Measurements from ENCODE around the gene COPS3.
A peak's percentile ranks its signal among the peaks of the same experiment; 100 is the strongest.
"Not testable (repeated sequence)": the region's sequence is repeated elsewhere in the genome, so short reads cannot be mapped to it uniquely, and the experiment has no call there.

COPS3 gene

GRCh38 chr17:17301659-17302058, 20.6 kb upstream of the COPS3 start:
- not testable (repeated sequence) for DNase-seq

DNA sequence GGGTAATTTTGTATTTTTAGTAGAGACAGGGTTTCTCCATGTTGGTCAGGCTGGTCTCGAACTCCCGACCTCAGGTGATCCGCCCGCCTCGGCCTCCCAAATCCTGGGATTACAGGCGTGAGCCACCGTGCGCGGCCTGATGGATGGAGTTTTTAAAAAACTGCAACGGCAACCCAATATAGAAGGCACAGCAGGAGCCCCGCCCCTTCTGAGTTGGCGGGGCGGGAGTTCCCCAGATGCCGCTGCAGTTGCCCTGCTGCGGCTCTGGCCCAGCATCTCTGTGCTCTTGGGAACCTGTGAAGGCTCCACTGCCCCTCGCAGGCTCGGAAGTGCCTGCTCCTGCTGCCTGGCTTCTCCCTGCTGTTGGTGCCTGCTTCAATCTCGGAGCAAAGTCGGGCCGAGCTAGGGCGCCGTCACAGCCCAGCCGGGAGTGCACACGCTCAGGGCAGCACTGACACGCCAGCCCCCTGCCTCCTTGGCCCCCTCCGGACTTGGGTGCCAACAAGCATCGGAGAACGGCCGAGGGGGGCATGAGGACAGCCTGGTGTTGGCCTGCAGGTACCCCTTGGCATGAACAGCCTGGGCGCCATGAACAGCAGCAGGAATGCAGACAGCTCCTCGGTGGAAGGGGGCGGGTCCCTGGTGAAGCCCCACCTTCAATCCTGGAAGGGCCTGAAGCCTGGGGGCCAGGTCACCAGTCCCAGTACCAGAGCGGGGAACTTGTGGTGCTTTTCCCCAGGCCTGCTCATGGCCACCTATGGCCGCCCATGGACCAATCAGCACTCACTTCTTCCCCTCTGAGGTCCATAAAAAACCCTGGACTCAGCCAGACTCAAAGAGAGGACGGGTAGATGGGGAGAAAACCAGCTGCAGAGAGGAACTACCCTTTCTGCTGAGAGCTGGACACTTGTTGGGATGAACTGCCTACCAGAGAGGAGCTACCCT, 19.9 kb upstream of the COPS3 start:
- DNase-seq: peak; percentile 75

DNA sequence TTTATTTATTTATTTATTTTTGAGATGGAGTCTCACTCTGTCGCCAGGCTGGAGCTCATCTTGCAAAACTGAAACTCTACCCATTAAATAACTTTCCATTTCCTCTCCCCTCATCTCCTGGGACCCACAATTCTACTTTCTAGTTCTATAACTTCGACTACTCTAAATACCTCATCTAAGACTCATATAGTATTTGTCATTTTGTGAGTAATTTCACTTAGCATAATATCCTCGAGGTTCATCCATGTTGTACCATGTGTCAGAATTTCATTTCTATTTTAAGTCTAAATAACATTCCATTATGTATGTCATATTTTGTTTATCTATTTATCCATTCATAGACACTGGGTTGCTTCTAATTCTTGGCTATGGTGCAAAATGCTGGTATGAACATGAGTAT, 17.1 kb upstream of the COPS3 start:
- DNase-seq: no peak

- no peak for DNase-seq
These were observed 16.2 kb upstream of the COPS3 start for GRCh38 chr17:17297217-17297616.

- DNase-seq: no peak
These were observed 14.1 kb upstream of the COPS3 start for GRCh38 chr17:17295141-17295540.

GRCh38 chr17:17289701-17290100, 8.7 kb upstream of the COPS3 start:
- no peak for DNase-seq

GRCh38 chr17:17289086-17289485, 8.0 kb upstream of the COPS3 start:
- DNase-seq: no peak

DNA sequence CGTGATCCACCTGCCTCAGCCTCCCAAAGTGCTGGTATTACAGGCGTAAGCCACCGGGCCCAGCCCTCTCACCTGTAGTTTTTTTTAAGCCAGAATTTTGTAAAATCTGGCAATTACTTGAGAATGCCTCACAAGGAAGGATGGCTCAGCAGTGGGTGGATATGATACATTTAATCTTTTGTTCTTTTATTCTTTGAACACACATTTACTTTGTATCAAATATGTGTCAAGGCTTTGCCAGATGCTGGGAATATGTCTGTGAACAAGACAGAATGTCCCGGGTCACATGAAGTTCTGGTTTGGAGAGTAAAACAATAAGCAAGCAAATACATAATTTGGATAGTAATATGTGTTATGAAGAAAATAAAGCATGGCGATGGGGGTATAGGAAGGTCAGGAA, 4.9 kb upstream of the COPS3 start:
- no peak for DNase-seq

GRCh38 chr17:17279316-17279715, 1.7 kb downstream of the COPS3 start:
- no peak for DNase-seq

DNA sequence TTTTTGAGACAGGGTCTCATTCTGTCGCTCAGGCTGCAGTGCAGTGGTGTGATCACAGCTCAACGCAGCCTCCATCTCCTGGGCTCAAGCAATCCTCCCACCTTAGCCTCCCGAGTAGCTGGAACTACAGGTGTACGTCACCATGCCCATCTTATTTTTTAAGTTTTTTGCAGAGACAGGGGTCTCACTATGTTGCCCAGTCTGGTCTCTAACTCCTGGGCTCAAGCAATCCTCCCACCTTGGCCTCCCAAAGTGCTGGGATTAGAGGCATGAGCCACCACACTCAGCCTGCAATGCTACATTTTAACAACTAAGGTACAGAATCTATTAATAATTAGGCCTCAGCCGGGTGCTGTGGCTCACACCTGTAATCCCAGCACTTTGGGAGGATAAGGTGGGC, 3.6 kb downstream of the COPS3 start:
- not testable (repeated sequence) for DNase-seq

DNA sequence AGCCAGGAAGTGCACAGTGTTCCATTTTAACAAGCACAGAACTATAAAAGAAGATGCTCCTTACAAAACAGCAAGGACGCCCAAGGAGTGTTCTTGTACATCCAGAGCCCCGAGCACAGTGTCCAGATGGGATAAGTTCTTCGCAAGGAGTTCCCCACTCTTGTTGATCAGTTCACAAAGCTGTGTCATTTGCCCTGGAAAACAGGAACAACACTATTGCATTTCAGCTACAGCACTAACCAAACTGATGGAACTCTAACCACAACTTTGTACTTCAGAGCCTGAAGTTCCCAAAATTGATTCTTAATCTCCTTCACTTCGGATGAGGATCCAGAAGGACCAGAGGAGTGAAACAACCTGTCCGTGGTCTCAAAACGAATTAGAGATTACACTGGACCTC, 5.1 kb downstream of the COPS3 start:
- no peak for DNase-seq

- DNase-seq: peak; percentile 44
These were observed 10.9 kb downstream of the COPS3 start for GRCh38 chr17:17269926-17270773.

GRCh38 chr17:17264430-17264829, 16.6 kb downstream of the COPS3 start:
- peak; percentile 39 for DNase-seq

GRCh38 chr17:17258998-17259397, 22.0 kb downstream of the COPS3 start:
- DNase-seq: no peak

DNA sequence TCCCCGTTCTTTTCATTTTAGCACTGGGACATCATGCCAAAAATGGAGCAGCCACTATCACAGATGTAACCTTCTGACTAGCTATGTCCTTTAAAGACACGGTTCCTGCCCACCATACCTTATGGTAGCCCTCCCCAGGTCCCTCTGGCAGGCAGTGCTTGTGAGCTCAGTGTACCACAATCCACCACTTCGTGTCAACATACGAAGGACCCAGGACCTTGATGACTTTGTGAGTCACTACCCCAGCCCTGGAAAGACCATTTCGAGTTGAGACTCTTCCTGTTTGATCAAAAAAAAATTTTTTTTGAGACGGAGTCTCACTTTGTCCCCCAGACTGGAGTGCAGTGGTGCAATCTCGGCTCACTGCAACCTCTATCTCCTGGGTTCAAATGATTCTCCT, 23.0 kb downstream of the COPS3 start:
- peak; percentile 7 for DNase-seq

DNA sequence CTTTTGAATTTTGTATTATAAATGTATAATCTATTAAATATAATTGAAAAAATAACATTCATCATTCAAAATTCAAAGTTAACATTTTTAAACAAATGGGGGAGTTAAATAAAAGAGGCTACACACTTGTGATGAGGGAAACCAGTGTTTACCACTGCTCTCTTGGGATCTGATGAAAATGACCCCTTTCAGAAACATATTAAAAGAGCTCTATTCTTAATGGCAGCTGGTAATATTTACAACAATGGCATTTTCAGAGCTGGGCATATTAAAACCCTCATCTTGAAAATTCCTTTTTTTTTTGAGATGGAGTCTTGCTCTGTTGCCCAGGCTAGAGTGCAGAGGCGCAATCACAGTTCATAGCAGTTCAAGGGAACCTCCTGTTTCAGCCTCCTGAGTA, 24.7 kb downstream of the COPS3 start:
- DNase-seq: no peak

DNA sequence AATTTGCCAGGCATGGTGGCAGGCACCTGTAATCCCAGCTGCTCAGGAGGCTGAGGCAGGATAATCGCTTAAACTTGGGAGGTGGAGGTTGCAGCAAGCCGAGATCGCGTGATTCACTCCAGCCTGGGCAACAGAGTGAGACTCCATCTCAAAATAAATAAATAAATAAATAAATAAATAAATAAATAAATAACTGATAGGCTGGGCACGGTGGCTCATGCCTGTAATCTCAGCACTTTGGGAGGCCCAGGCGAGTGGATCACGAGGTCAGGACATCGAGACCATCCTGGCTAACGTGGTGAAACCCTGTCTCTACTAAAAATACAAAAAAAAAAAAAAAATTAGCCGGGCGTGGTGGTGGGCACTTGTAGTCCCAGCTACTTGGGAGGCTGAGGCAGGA, 25.4 kb downstream of the COPS3 start:
- DNase-seq: not testable (repeated sequence)

DNA sequence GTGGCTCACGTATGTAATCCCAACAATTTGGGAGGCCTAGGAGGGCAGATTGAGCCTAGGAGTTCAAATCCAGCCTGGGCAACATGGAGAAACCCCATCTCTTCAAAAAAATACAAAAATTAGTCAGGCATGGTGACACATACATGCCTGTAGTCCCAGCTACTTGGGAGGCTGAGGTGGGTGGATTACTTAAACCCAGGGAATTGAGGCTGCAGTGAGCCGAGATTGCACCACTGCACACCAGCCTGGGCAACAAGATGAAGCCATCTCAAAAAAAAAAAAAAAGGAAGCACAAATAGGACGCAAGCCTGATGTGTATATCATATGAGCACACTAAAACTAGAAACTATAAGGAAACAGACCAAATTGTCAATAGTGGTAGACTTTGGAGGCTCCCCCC, 27.0 kb downstream of the COPS3 start:
- DNase-seq: no peak

GRCh38 chr17:17253406-17253805, 27.6 kb downstream of the COPS3 start:
- DNase-seq: no peak

- DNase-seq: no peak
These were observed 28.8 kb downstream of the COPS3 start for GRCh38 chr17:17252149-17252661.

- no peak for DNase-seq
These were observed 34.2 kb downstream of the COPS3 start for GRCh38 chr17:17246879-17247278.

- DNase-seq: no peak
These were observed 37.9 kb downstream of the COPS3 start for GRCh38 chr17:17243163-17243562.

DNA sequence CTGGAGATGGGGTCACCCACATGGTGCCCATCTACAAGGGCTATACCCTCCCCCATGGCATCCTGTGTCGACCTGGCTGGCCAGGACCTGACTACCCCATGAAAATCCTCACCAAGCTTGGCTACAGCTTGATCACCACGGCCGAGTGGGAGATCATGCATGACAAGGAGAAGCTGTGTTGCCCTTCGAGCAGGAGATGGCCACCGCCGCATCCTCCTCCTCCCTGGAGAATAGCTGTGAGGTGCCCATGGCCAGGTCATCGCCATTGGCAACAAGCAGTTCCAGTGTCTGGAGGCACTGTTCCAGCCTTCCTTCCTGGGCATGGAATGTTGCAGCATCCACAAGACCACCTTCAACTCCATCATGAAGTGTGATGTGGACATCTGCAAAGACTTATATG, 38.8 kb downstream of the COPS3 start:
- no peak for DNase-seq

GRCh38 chr17:17241656-17242055, 39.4 kb downstream of the COPS3 start:
- no peak for DNase-seq
